Activated naive CD4-positive, alpha-beta T cell treated with anti-CD3 and anti-CD28 coated beads for 36 hours (primary cell): ENCODE data around the gene LOXL3. TPM values are rescaled to one million over a fixed set of nuclear protein-coding genes. Genes with fewer than 3 reads are reported as not detected.

Experiments used
- CTCF ChIA-PET: fragments of 350-600 bp; sonication (Branson Sonifier 250); formaldehyde crosslinking; loops from one replicate; lab custom pipeline; 2021; ENCODE audit warnings: antibody characterized with exemption; lab: Charles Lee
- DNase-seq: peaks from one replicate; pipeline ENCODE4 v3.0.0-alpha.2; 2020
- H3K27ac Mint-ChIP-seq: one replicate; pipeline ENCODE4 v1.8.0; 2021; ENCODE audit warnings: mild to moderate bottlenecking, mixed read lengths
- H3K27me3 Mint-ChIP-seq: one replicate; pipeline ENCODE4 v1.8.0; 2021; ENCODE audit warnings: low read depth, mixed read lengths
- H3K36me3 Mint-ChIP-seq: one replicate; pipeline ENCODE4 v1.8.0; 2021; ENCODE audit warnings: low read depth, mixed read lengths
- H3K4me1 Mint-ChIP-seq: one replicate; pipeline ENCODE4 v1.8.0; 2021; ENCODE audit warnings: low read depth, mixed read lengths
- H3K4me3 Mint-ChIP-seq: one replicate; pipeline ENCODE4 v1.8.0; 2021; ENCODE audit warnings: mild to moderate bottlenecking, moderate library complexity, mixed read lengths
- H3K9me3 Mint-ChIP-seq: one replicate; pipeline ENCODE4 v1.8.0; 2021; ENCODE audit warnings: mixed read lengths
- intact Hi-C: fragments of 100-400 bp; cut with micrococcal nuclease; formaldehyde crosslinking; loops from one replicate; pipeline ENCODE4 v1.15.1; 2023
- total RNA-seq, 2 experiments: library from RNA; stranded (reverse); gene quantifications; one replicate each; pipeline ENCODE4 v1.2.3, GENCODE V29; 2021

Gene LOXL3
- total RNA-seq, 2 experiments from 2014 or later: 0.35 to 0.41 TPM

GRCh38 chr2:74516650-74517049, 37.1 kb downstream of the LOXL3 start:
- H3K27me3 Mint-ChIP-seq: peaks cover 65% of the 10 kb centered on the region
- no peak overlapping the region for H3K27ac Mint-ChIP-seq
- DNase-seq: no peak
- peaks cover 1% of the 10 kb centered on the region for H3K36me3 Mint-ChIP-seq
- no peaks in the 10 kb centered on the region for H3K9me3 Mint-ChIP-seq
- intact Hi-C loops: loop anchor here (1.0 kb wide), 3 partner anchors 9 to 18 kb away; partner anchors contain the start of genes AUP1, HTRA2 and PCGF1
- H3K4me1 Mint-ChIP-seq: peaks cover 17% of the 10 kb centered on the region
- peak overlapping the region; percentile 51 for H3K4me3 Mint-ChIP-seq
- CTCF ChIA-PET: interaction anchor here (0.6 kb wide), 1 partner anchor 55 kb away, joined by 3 read pairs; no protein-coding TSS in a partner anchor

- peak; percentile 79 for DNase-seq
- Mint-ChIP-seq H3K4me3 (peak overlapping the region; percentile 51), H3K36me3 (peaks cover 1% of the 10 kb centered on the region), H3K4me1 (peaks cover 17% of the 10 kb centered on the region), H3K27ac (no peak overlapping the region), H3K9me3 (no peaks in the 10 kb centered on the region), H3K27me3 (peaks cover 70% of the 10 kb centered on the region)
- intact Hi-C loops: loop anchor here (1.0 kb wide), 3 partner anchors 9 to 18 kb away; partner anchors contain the start of genes AUP1, HTRA2 and PCGF1
- CTCF ChIA-PET: interaction anchor here (0.6 to 1.3 kb wide), 2 partner anchors 34 to 56 kb away, joined by 3 read pairs; no protein-coding TSS in a partner anchor
These were observed 37.6 kb downstream of the LOXL3 start for GRCh38 chr2:74515981-74516633.

GRCh38 chr2:74515271-74515980, 38.3 kb downstream of the LOXL3 start:
- no peak for DNase-seq
- CTCF ChIA-PET: interaction anchor here (1.1 to 1.3 kb wide), 3 partner anchors 14 to 72 kb away, joined by 3 read pairs; no protein-coding TSS in a partner anchor
- Mint-ChIP-seq H3K36me3 (peaks cover 1% of the 10 kb centered on the region), H3K9me3 (no peaks in the 10 kb centered on the region), H3K4me3 (peak overlapping the region; percentile 56), H3K4me1 (peaks cover 17% of the 10 kb centered on the region), H3K27ac (no peak overlapping the region), H3K27me3 (peaks cover 71% of the 10 kb centered on the region)
- intact Hi-C loops: no loop called here

- Mint-ChIP-seq H3K27ac (no peak within 1 kb of the TSS), H3K27me3 (peaks cover 67% of the 10 kb centered on the region), H3K36me3 (peaks cover 1% of the 10 kb centered on the region), H3K9me3 (no peaks in the 10 kb centered on the region), H3K4me1 (peaks cover 17% of the 10 kb centered on the region), H3K4me3 (peak within 1 kb of the TSS; percentile 56)
- intact Hi-C loops: no loop called here
- CTCF ChIA-PET: interaction anchor here (1.1 to 1.3 kb wide), 3 partner anchors 14 to 72 kb away, joined by 3 read pairs; no protein-coding TSS in a partner anchor
- DNase-seq: no peak
These were observed 39.1 kb downstream of the LOXL3 start, which contains the start of gene TLX2 for GRCh38 chr2:74514368-74515270. Gene TLX2 (plus strand): TSS chr2:74514450. CDS start chr2:74514807, 357 bp downstream.

- CTCF ChIA-PET: no interaction called here
- peak; percentile 51 for DNase-seq
- intact Hi-C loops: no loop called here
- Mint-ChIP-seq H3K36me3 (peaks cover 1% of the 10 kb centered on the region), H3K4me3 (peak overlapping the region; percentile 32), H3K27ac (no peak overlapping the region), H3K27me3 (peaks cover 61% of the 10 kb centered on the region), H3K9me3 (no peaks in the 10 kb centered on the region), H3K4me1 (peaks cover 18% of the 10 kb centered on the region)
These were observed 40.0 kb downstream of the LOXL3 start for GRCh38 chr2:74513605-74514367.

GRCh38 chr2:74512744-74513604, 40.8 kb downstream of the LOXL3 start:
- CTCF ChIA-PET: no interaction called here
- H3K36me3 Mint-ChIP-seq: peaks cover 1% of the 10 kb centered on the region
- H3K4me1 Mint-ChIP-seq: peaks cover 25% of the 10 kb centered on the region
- no peak overlapping the region for H3K4me3 Mint-ChIP-seq
- intact Hi-C loops: no loop called here
- peaks cover 55% of the 10 kb centered on the region for H3K27me3 Mint-ChIP-seq
- no peak for DNase-seq
- no peak overlapping the region for H3K27ac Mint-ChIP-seq
- H3K9me3 Mint-ChIP-seq: no peaks in the 10 kb centered on the region

- Mint-ChIP-seq H3K36me3 (peaks cover 7% of the 10 kb centered on the region), H3K27ac (no peak overlapping the region), H3K4me3 (no peak overlapping the region), H3K4me1 (peaks cover 26% of the 10 kb centered on the region), H3K9me3 (no peaks in the 10 kb centered on the region), H3K27me3 (peaks cover 42% of the 10 kb centered on the region)
- intact Hi-C loops: no loop called here
- CTCF ChIA-PET: interaction anchor here (1.3 to 2.2 kb wide), 3 partner anchors 18 to 29 kb away, joined by 6 to 9 read pairs (median 6); partner anchors contain the start of genes AUP1, CCDC142, HTRA2 and TTC31
- DNase-seq: no peak
These were observed 42.4 kb downstream of the LOXL3 start for GRCh38 chr2:74511104-74511989.

- DNase-seq: no peak
- peaks cover 23% of the 10 kb centered on the region for H3K4me1 Mint-ChIP-seq
- peaks cover 13% of the 10 kb centered on the region for H3K36me3 Mint-ChIP-seq
- H3K9me3 Mint-ChIP-seq: no peaks in the 10 kb centered on the region
- H3K27ac Mint-ChIP-seq: no peak overlapping the region
- intact Hi-C loops: no loop called here
- peaks cover 35% of the 10 kb centered on the region for H3K27me3 Mint-ChIP-seq
- H3K4me3 Mint-ChIP-seq: no peak overlapping the region
- CTCF ChIA-PET: interaction anchor here (1.1 to 2.9 kb wide), 5 partner anchors 19 to 78 kb away, joined by 6 to 14 read pairs (median 7); partner anchors contain the start of genes AUP1, CCDC142, HTRA2 and TTC31
These were observed 43.5 kb downstream of the LOXL3 start for GRCh38 chr2:74510272-74510671.

GRCh38 chr2:74507926-74508520, 45.7 kb downstream of the LOXL3 start:
- no peaks in the 10 kb centered on the region for H3K9me3 Mint-ChIP-seq
- intact Hi-C loops: loop anchor here (1.0 to 10.0 kb wide), 9 partner anchors 8 to 447 kb away; partner anchors contain the start of genes AUP1, DOK1, HK2 and HTRA2
- H3K36me3 Mint-ChIP-seq: peaks cover 24% of the 10 kb centered on the region
- CTCF ChIA-PET: interaction anchor here (1.1 to 2.9 kb wide), 3 partner anchors 24 to 80 kb away, joined by 3 to 14 read pairs (median 3); partner anchors contain the start of genes CCDC142 and TTC31
- peak overlapping the region; percentile 98 for H3K27ac Mint-ChIP-seq
- H3K27me3 Mint-ChIP-seq: peaks cover 40% of the 10 kb centered on the region
- peak overlapping the region; percentile 91 for H3K4me3 Mint-ChIP-seq
- DNase-seq: peak; percentile 45
- peaks cover 36% of the 10 kb centered on the region for H3K4me1 Mint-ChIP-seq
